Measurements from ENCODE around the gene GPR83. TPM values are rescaled to one million over a fixed set of nuclear protein-coding genes. Genes with fewer than 3 reads are reported as not detected.

Gene GPR83
- total and polyA plus RNA-seq, 8 donors, result 0.08 to 0.41 (median 0.36) TPM; not detected in 1

- H3K27ac ChIP-seq, result no peak overlapping the region
- no peaks in the 10 kb centered on the region for H3K9me3 ChIP-seq
- H3K27me3 ChIP-seq, result peaks cover 0 to 8% of the 10 kb centered on the region in 2 donors
- TF ChIP-seq CTCF (IDR thresholded peaks at IDR 0.05), result no peak
- no peak overlapping the region for H3K4me3 ChIP-seq
- no peaks in the 10 kb centered on the region for H3K36me3 ChIP-seq
- DNase-seq (no peak), ATAC-seq (no peak)
- H3K4me1 ChIP-seq, result no peaks in the 10 kb centered on the region
- intact Hi-C loops (cut with DNase I), result no loop called here
Measured at GRCh38 chr11:94336033-94336432, 65.2 kb downstream of the GPR83 start.

GRCh38 chr11:94332814-94333213 is 68.4 kb downstream of the GPR83 start:
- H3K4me1 ChIP-seq, result no peaks in the 10 kb centered on the region
- intact Hi-C loops (cut with DNase I), result no loop called here
- no peak for TF ChIP-seq CTCF (IDR thresholded peaks at IDR 0.05)
- peaks cover 0 to 12% of the 10 kb centered on the region in 2 donors for H3K27me3 ChIP-seq
- no peak overlapping the region for H3K27ac ChIP-seq
- ATAC-seq, result no peak
- no peak overlapping the region for H3K4me3 ChIP-seq
- H3K9me3 ChIP-seq, result no peaks in the 10 kb centered on the region
- H3K36me3 ChIP-seq, result no peaks in the 10 kb centered on the region
- no peak for DNase-seq

- no peaks in the 10 kb centered on the region for H3K4me1 ChIP-seq
- no peak overlapping the region for H3K4me3 ChIP-seq
- ATAC-seq (no peak), DNase-seq (no peak)
- TF ChIP-seq CTCF (IDR thresholded peaks at IDR 0.05), result no peak
- no peak overlapping the region for H3K27ac ChIP-seq
- H3K9me3 ChIP-seq, result no peaks in the 10 kb centered on the region
- no peaks in the 10 kb centered on the region for H3K36me3 ChIP-seq
- intact Hi-C loops (cut with DNase I), result no loop called here
- H3K27me3 ChIP-seq, result peaks cover 0 to 7% of the 10 kb centered on the region in 2 donors
Measured at GRCh38 chr11:94330789-94331188, 70.4 kb downstream of the GPR83 start.

- intact Hi-C loops (cut with DNase I), result no loop called here
- no peak for ATAC-seq
Measured at GRCh38 chr11:94329501-94329900, 71.7 kb downstream of the GPR83 start.

GRCh38 chr11:94328587-94329080 is 72.6 kb downstream of the GPR83 start:
- H3K9me3 ChIP-seq, result no peaks in the 10 kb centered on the region
- no peak overlapping the region for H3K4me3 ChIP-seq
- DNase-seq (no peak), ATAC-seq (no peak)
- no peak for TF ChIP-seq CTCF (IDR thresholded peaks at IDR 0.05)
- H3K27ac ChIP-seq, result no peak overlapping the region
- H3K4me1 ChIP-seq, result no peaks in the 10 kb centered on the region
- H3K36me3 ChIP-seq, result no peaks in the 10 kb centered on the region
- H3K27me3 ChIP-seq, result peaks cover 0 to 4% of the 10 kb centered on the region in 2 donors
- intact Hi-C loops (cut with DNase I), result no loop called here

More at GRCh38 chr11:94329501-94329900, 71.7 kb downstream of the GPR83 start:
- TF ChIP-seq CTCF (IDR thresholded peaks at IDR 0.05), result no peak
- Histone ChIP-seq H3K4me1 (no peaks in the 10 kb centered on the region), H3K9me3 (no peaks in the 10 kb centered on the region), H3K4me3 (no peak overlapping the region), H3K27ac (no peak overlapping the region), H3K36me3 (no peaks in the 10 kb centered on the region), H3K27me3 (peaks cover 0 to 4% of the 10 kb centered on the region in 2 donors)
- DNase-seq, result no peak

Other genes starting within 250 kb of the GPR83 start
- not detected for gene IZUMO1R, start 96.8 kb downstream of the GPR83 start, total RNA-seq
- gene IZUMO1R, start 96.8 kb downstream of the GPR83 start, polyA plus RNA-seq (ENCODE audit: insufficient read length in 6 of 6), result not detected
- 10 to 100 TPM; 15.5 to 20.8 TPM for gene MRE11, start 92.4 kb upstream of the GPR83 start, total RNA-seq
- 10 to 100 TPM; 24.8 to 45.3 (median 34.0) TPM for gene MRE11, start 92.4 kb upstream of the GPR83 start, polyA plus RNA-seq (ENCODE audit: insufficient read length in 6 of 6)
- gene ANKRD49, start 92.6 kb upstream of the GPR83 start, total RNA-seq, result 10 to 100 TPM in 1 of 2 donors, 1 to 10 TPM in 1; 9.8 to 13.1 TPM
- 10 to 100 TPM; 22.8 to 30.5 (median 27.3) TPM for gene ANKRD49, start 92.6 kb upstream of the GPR83 start, polyA plus RNA-seq (ENCODE audit: insufficient read length in 6 of 6)
- gene C11orf97, start 111.0 kb upstream of the GPR83 start, total RNA-seq, result 1 to 10 TPM in 1 of 2 donors, not detected in 1; 1.8 TPM
- 1 to 10 TPM in 4 of 6 donors, under 1 TPM in 2; 0.47 to 4.1 (median 2.1) TPM for gene C11orf97, start 111.0 kb upstream of the GPR83 start, polyA plus RNA-seq (ENCODE audit: insufficient read length in 6 of 6)
- gene FUT4, start 142.5 kb upstream of the GPR83 start, total RNA-seq, result 1 to 10 TPM; 6.2 to 7.3 TPM
- 1 to 10 TPM; 6.1 to 8.4 (median 8.0) TPM for gene FUT4, start 142.5 kb upstream of the GPR83 start, polyA plus RNA-seq (ENCODE audit: insufficient read length in 6 of 6)
- 1 to 10 TPM; 1.3 to 2.7 TPM for gene PIWIL4, start 165.9 kb upstream of the GPR83 start, total RNA-seq
- 1 to 10 TPM; 4.5 to 7.5 (median 6.5) TPM for gene PIWIL4, start 165.9 kb upstream of the GPR83 start, polyA plus RNA-seq (ENCODE audit: insufficient read length in 6 of 6)